ENCODE results near the gene TMCO4. TPM values are rescaled to one million over a fixed set of nuclear protein-coding genes. Genes with fewer than 3 reads are reported as not detected.

Gene TMCO4
- total and polyA plus RNA-seq, 2 of the 4 experiments (the other 2 are of a cell fraction), result 7.3 to 8.6 TPM

- in situ Hi-C loops (cut with MboI; ENCODE audit: low sequenced_read_pairs), result no loop called here
- dilution Hi-C loops (cut with HindIII; ENCODE audit: low sequenced_read_pairs, unreplicated experiment), result no loop called here
- Histone ChIP-seq H2BK5ac (ENCODE audit: low read depth, low read length, poor library complexity, severe bottlenecking) (no peak overlapping the region), H3K9me1 (ENCODE audit: insufficient read depth, low read length) (no peaks in the 10 kb centered on the region; the same call in 1 of the 2 replicates), H3K23ac (ENCODE audit: low read depth, low read length) (no peak overlapping the region), H3K14ac (replicated peaks; ENCODE audit: low read depth, low read length) (no peak overlapping the region), H4K5ac (ENCODE audit: low read depth, low read length) (no peak overlapping the region), H3K9me3 (ENCODE audit: control insufficient read depth, insufficient read depth, low read length) (peaks cover 3% of the 10 kb centered on the region; the same call in 1 of the 2 replicates), H4K91ac (ENCODE audit: insufficient read depth, low read depth, low read length) (no peak overlapping the region), H2BK120ac (ENCODE audit: low read depth, low read length) (no peak overlapping the region), H3K79me1 (ENCODE audit: low read depth in 1 of 2, low read length in 2 of 2) (no peaks in the 10 kb centered on the region), H3K9ac (ENCODE audit: low read depth, low read length) (no peak overlapping the region), H3K56ac (ENCODE audit: extremely low read depth, insufficient read depth, low read length) (no peak overlapping the region), H3K27ac (ENCODE audit: insufficient read depth, low read length) (no peak overlapping the region), H4K20me1 (ENCODE audit: insufficient read depth, low read length) (no peaks in the 10 kb centered on the region; the same call in 1 of the 2 replicates), H3K4me1 (ENCODE audit: control insufficient read depth, insufficient read depth, low read length) (no peaks in the 10 kb centered on the region), H2AFZ (replicated peaks; ENCODE audit: low read length, poor library complexity) (no peak overlapping the region), H2BK15ac (ENCODE audit: low read depth, low read length) (no peak overlapping the region), H4K8ac (ENCODE audit: low read depth in 2 of 2, low read length in 2 of 2) (no peak overlapping the region), H3K36me3 (ENCODE audit: control insufficient read depth, insufficient read depth, low read length) (peaks cover 5% of the 10 kb centered on the region; the same call in 1 of the 2 replicates), H2BK20ac (ENCODE audit: low read depth, low read length) (no peak overlapping the region), H3K27me3 (ENCODE audit: control insufficient read depth, insufficient read depth, low read length) (no peaks in the 10 kb centered on the region), H3K18ac (ENCODE audit: low read depth, low read length) (no peak overlapping the region), H3K4me3 (ENCODE audit: insufficient read depth, low read depth, low read length) (no peak overlapping the region), H3K4me2 (ENCODE audit: low read depth, low read length) (no peak overlapping the region), H3K4ac (ENCODE audit: low read depth, low read length) (no peak overlapping the region), H2AK5ac (ENCODE audit: low read depth, low read length) (no peak overlapping the region), H2AK9ac (replicated peaks; ENCODE audit: low read depth, low read length, poor library complexity) (no peak overlapping the region)
- BruUV-seq (replicated peaks), result no TSS peak
- ATAC-seq (ENCODE audit: low read depth) (no peak), DNase-seq (no peak)
- ChIA-PET CTCF (no interaction called here), POLR2A (ENCODE audit: unreplicated experiment) (no interaction called here)
- TF ChIP-seq RFX5 (IDR thresholded peaks at IDR 0.05; ENCODE audit: low read depth, low read length) (no peak), BHLHE40 (IDR thresholded peaks at IDR 0.05; ENCODE audit: low read depth, low read length) (no peak), NFE2L2 (IDR thresholded peaks at IDR 0.05; ENCODE audit: low read depth, low read length) (no peak), RCOR1 (IDR thresholded peaks at IDR 0.05; ENCODE audit: insufficient replicate concordance, low read length) (no peak), FOS (IDR thresholded peaks at IDR 0.05; ENCODE audit: low read depth, low read length) (no peak), SMC3 (IDR thresholded peaks at IDR 0.05; ENCODE audit: low read depth, low read length) (no peak)
- WGBS, 2 experiments (ENCODE audit: extremely low coverage in 2 of 2, insufficient read length in 1 of 2), result no CpG with 5 or more reads among the region's 2 CpGs
- intact Hi-C loops (cut with micrococcal nuclease), result no loop called here
Measured at GRCh38 chr1:19684677-19685076, 115.0 kb downstream of the TMCO4 start.
